CD4-positive, alpha-beta T cell (primary cell): ENCODE data around the gene UBXN4. TPM values are rescaled to one million over a fixed set of nuclear protein-coding genes. Genes with fewer than 3 reads are reported as not detected.
"Not testable (repeated sequence)": the region's sequence is repeated elsewhere in the genome, so short reads cannot be mapped to it uniquely, and the experiment has no call there.

ENCODE experiments used
- ATAC-seq: fragments of 200-7000 bp; cut with Tn5 transposase; one replicate; pipeline ENCODE4 v1.10.0; 2022; ENCODE audit warnings: mild to moderate bottlenecking; ENCODE audit not compliant: poor library complexity
- CTCF ChIA-PET: fragments of 350-600 bp; sonication (Branson Sonifier 250); formaldehyde crosslinking; loops from one replicate; lab custom pipeline; 2021; ENCODE audit warnings: antibody characterized with exemption, inconsistent platforms; lab: Charles Lee
- POLR2A ChIA-PET: fragments of 350-600 bp; sonication (Branson Sonifier 250); formaldehyde crosslinking; loops from one replicate; lab custom pipeline; 2021; ENCODE audit warnings: antibody characterized with exemption, inconsistent platforms; lab: Charles Lee
- DNase-seq, 14 experiments: peaks; one replicate each; pipeline ENCODE4 v3.0.0-alpha.2; 2013 to 2020; ENCODE audit warnings: mixed read lengths in 2 of 14
- H3K27ac ChIP-seq, 2 donors: one replicate each; pipeline versions ENCODE4 v1.5.1 to v1.7.0; 2013; ENCODE audit warnings: low read length in 2 of 2, low read depth in 1 of 2, mild to moderate bottlenecking in 1 of 2
- H3K27me3 ChIP-seq, 2 experiments: 1 replicate in 1 of 2; 2 replicates in 1 of 2; pipeline versions ENCODE4 v1.6.1 to v1.7.0; 2013; ENCODE audit warnings: low read length in 2 of 2, control low read depth in 1 of 2, mild to moderate bottlenecking in 1 of 2, moderate library complexity in 1 of 2; ENCODE audit not compliant: insufficient read depth in 2 of 2, control insufficient read depth in 1 of 2
- H3K36me3 ChIP-seq: one replicate; pipeline ENCODE4 v1.6.1; 2013; ENCODE audit warnings: low read length, control low read depth; ENCODE audit not compliant: insufficient read depth
- H3K4me1 ChIP-seq: one replicate; pipeline ENCODE4 v1.6.1; 2013; ENCODE audit warnings: low read length, control low read depth; ENCODE audit not compliant: insufficient read depth
- H3K4me3 ChIP-seq: one replicate; pipeline ENCODE4 v1.5.1; 2013; ENCODE audit warnings: mild to moderate bottlenecking, low read length, moderate library complexity
- H3K9me3 ChIP-seq, 2 experiments: 1 replicate in 1 of 2; 2 replicates in 1 of 2; pipeline versions ENCODE4 v1.6.1 to v1.7.0; 2013; ENCODE audit warnings: low read length in 2 of 2, mild to moderate bottlenecking in 2 of 2, control low read depth in 1 of 2, moderate library complexity in 1 of 2; ENCODE audit not compliant: control insufficient read depth in 1 of 2, insufficient read depth in 1 of 2
- H3K27ac Mint-ChIP-seq: one replicate; pipeline ENCODE4 v1.8.0; 2020; ENCODE audit warnings: mixed read lengths
- H3K27me3 Mint-ChIP-seq: one replicate; pipeline ENCODE4 v1.8.0; 2021; ENCODE audit warnings: mixed read lengths
- H3K36me3 Mint-ChIP-seq: one replicate; pipeline ENCODE4 v1.8.0; 2021; ENCODE audit warnings: low read depth, mixed read lengths
- H3K4me1 Mint-ChIP-seq: one replicate; pipeline ENCODE4 v1.8.0; 2021; ENCODE audit warnings: low read depth, mixed read lengths
- H3K4me3 Mint-ChIP-seq: one replicate; pipeline ENCODE4 v1.8.0; 2020; ENCODE audit warnings: mild to moderate bottlenecking, mixed read lengths
- H3K9me3 Mint-ChIP-seq: one replicate; pipeline ENCODE4 v1.8.0; 2020; ENCODE audit warnings: mixed read lengths
- CTCF ChIP-seq: fragments of 200-600 bp; IDR thresholded peaks from one replicate; pipeline ENCODE4 v1.8.0; 2022; ENCODE audit warnings: antibody characterized with exemption, mild to moderate bottlenecking
- intact Hi-C, 2 experiments: fragments of 100-400 bp; cut with DNase I in 1 of 2; cut with micrococcal nuclease in 1 of 2; formaldehyde crosslinking; loops; one replicate each; pipeline versions ENCODE4 v1.15.1 to v1.9.0; 2023 to 2025; cut with DNase I, micrococcal nuclease
- total RNA-seq, 174 experiments: library from RNA in 2 of 174; stranded (reverse) in 2 of 174; gene quantifications; one replicate each; pipeline ENCODE4 v1.2.3 and lab custom pipeline; 2021 to 2026

UBXN4 gene
- total RNA-seq, 2 experiments from 2014 or later = 143 to 150 TPM

GRCh38 chr2:135701442-135701841 lies 40.2 kb upstream of the UBXN4 start:
- no peak for DNase-seq
- Mint-ChIP-seq H3K27ac (no peak overlapping the region), H3K9me3 (no peaks in the 10 kb centered on the region), H3K27me3 (no peaks in the 10 kb centered on the region), H3K36me3 (peaks cover 4% of the 10 kb centered on the region), H3K4me3 (no peak overlapping the region), H3K4me1 (no peaks in the 10 kb centered on the region)
- ChIA-PET POLR2A (no interaction called here), CTCF (interaction anchor here (1.4 kb wide), 1 partner anchor 713 kb away, joined by 3 read pairs; no protein-coding TSS in a partner anchor)
- TF ChIP-seq CTCF = no peak
- Histone ChIP-seq H3K4me3 (no peak overlapping the region), H3K36me3 (no peaks in the 10 kb centered on the region), H3K27ac (no peak overlapping the region), H3K4me1 (no peaks in the 10 kb centered on the region), H3K27me3 (no peaks in the 10 kb centered on the region), H3K9me3 (no peaks in the 10 kb centered on the region)
- ATAC-seq = no peak
- intact Hi-C loops = no loop called here

GRCh38 chr2:135703300-135703699 lies 38.4 kb upstream of the UBXN4 start:
- no peak for TF ChIP-seq CTCF
- Histone ChIP-seq H3K36me3 (no peaks in the 10 kb centered on the region), H3K4me3 (no peak overlapping the region), H3K27ac (no peak overlapping the region), H3K9me3 (no peaks in the 10 kb centered on the region), H3K4me1 (no peaks in the 10 kb centered on the region), H3K27me3 (no peaks in the 10 kb centered on the region)
- POLR2A ChIA-PET = no interaction called here
- Mint-ChIP-seq H3K4me1 (no peaks in the 10 kb centered on the region), H3K27ac (no peak overlapping the region), H3K4me3 (no peak overlapping the region), H3K9me3 (no peaks in the 10 kb centered on the region), H3K36me3 (peaks cover 4% of the 10 kb centered on the region), H3K27me3 (no peaks in the 10 kb centered on the region)
- intact Hi-C loops = no loop called here
- CTCF ChIA-PET = interaction anchor here (0.8 to 1.2 kb wide), 2 partner anchors 45 to 699 kb away, joined by 4 to 6 read pairs; no protein-coding TSS in a partner anchor
- DNase-seq (no peak), ATAC-seq (no peak)

- H3K27me3 ChIP-seq, H3K4me1 ChIP-seq, H3K36me3 ChIP-seq, H3K9me3 ChIP-seq, H3K36me3 Mint-ChIP-seq, H3K4me3 Mint-ChIP-seq, intact Hi-C loops, DNase-seq, ATAC-seq, H3K27me3 Mint-ChIP-seq, H3K4me1 Mint-ChIP-seq, H3K27ac Mint-ChIP-seq, H3K9me3 Mint-ChIP-seq, H3K27ac ChIP-seq, H3K4me3 ChIP-seq: not testable (repeated sequence)
- ChIA-PET CTCF (interaction anchor here (1.2 kb wide), 1 partner anchor 700 kb away, joined by 6 read pairs; no protein-coding TSS in a partner anchor), POLR2A (interaction anchor here (0.6 kb wide), 2 partner anchors 66 to 560 kb away, joined by 3 read pairs; no protein-coding TSS in a partner anchor)
These were observed 37.6 kb upstream of the UBXN4 start for GRCh38 chr2:135704075-135704474.

GRCh38 chr2:135708159-135708558 lies 33.5 kb upstream of the UBXN4 start:
- Histone ChIP-seq H3K4me3 (no peak overlapping the region), H3K27ac (no peak overlapping the region), H3K36me3 (no peaks in the 10 kb centered on the region), H3K4me1 (no peaks in the 10 kb centered on the region), H3K9me3 (no peaks in the 10 kb centered on the region), H3K27me3 (no peaks in the 10 kb centered on the region)
- no peaks in the 10 kb centered on the region for H3K9me3 Mint-ChIP-seq
- no peaks in the 10 kb centered on the region for H3K4me1 Mint-ChIP-seq
- no peak for TF ChIP-seq CTCF
- DNase-seq = no peak
- intact Hi-C loops = no loop called here
- no peak for ATAC-seq
- no peak overlapping the region for H3K4me3 Mint-ChIP-seq
- peaks cover 8% of the 10 kb centered on the region for H3K36me3 Mint-ChIP-seq
- no peaks in the 10 kb centered on the region for H3K27me3 Mint-ChIP-seq
- no peak overlapping the region for H3K27ac Mint-ChIP-seq
- POLR2A ChIA-PET = interaction anchor here (1.6 kb wide), 1 partner anchor 234 kb away, joined by 3 read pairs; no protein-coding TSS in a partner anchor
- CTCF ChIA-PET = interaction anchor here (1.0 kb wide), 1 partner anchor 235 kb away, joined by 3 read pairs; no protein-coding TSS in a partner anchor
